K562 (cell line): ENCODE results near the gene MAP1LC3B2. TPM values are rescaled to one million over a fixed set of nuclear protein-coding genes. Genes with fewer than 3 reads are reported as not detected.

Experiments used
- CHCHD3 ChIP-seq: fragments of 250-450 bp; sonication (Bioruptor Pico); IDR thresholded peaks from 2 replicates; pipeline ENCODE4 v2.1.2; 2022; ENCODE audit warnings: mild to moderate bottlenecking
- EGR1 ChIP-seq: fragments of 450-650 bp; conservative IDR thresholded peaks from 2 replicates; pipeline ENCODE4 v1.6.1; 2017; ENCODE audit warnings: mild to moderate bottlenecking
- EP400 ChIP-seq: fragments of 450-650 bp; IDR thresholded peaks from 2 replicates; pipeline ENCODE4 v1.6.1; 2017; ENCODE audit warnings: antibody characterized with exemption, mild to moderate bottlenecking, moderate library complexity
- ESRRB ChIP-seq: fragments of 250-450 bp; sonication (Bioruptor Pico); IDR thresholded peaks from 2 replicates; pipeline ENCODE4 v1.5.0; 2020; ENCODE audit warnings: mild to moderate bottlenecking, moderate library complexity, borderline replicate concordance
- FOXK1 ChIP-seq: sonication (generic); formaldehyde crosslinking; IDR thresholded peaks from 2 replicates; pipeline ENCODE4 v1.8.0; 2022; ENCODE audit warnings: missing genetic modification reagents, mild to moderate bottlenecking, borderline replicate concordance
- LEF1 ChIP-seq: fragments of 450-650 bp; IDR thresholded peaks from 2 replicates; pipeline ENCODE4 v1.6.1; 2016; ENCODE audit warnings: mild to moderate bottlenecking
- MAFF ChIP-seq: IDR thresholded peaks from 2 replicates; pipeline ENCODE4 v1.6.1; 2012; ENCODE audit warnings: low read length, improper control_type of control experiment
- MBD2 ChIP-seq: sonication (generic); IDR thresholded peaks from 2 replicates; pipeline ENCODE4 v1.6.1; 2016; ENCODE audit warnings: low read depth, borderline replicate concordance
- REST ChIP-seq, 2 experiments: fragments of 450-650 bp; formaldehyde crosslinking in 1 of 2; IDR thresholded peaks; 2 replicates each; pipeline versions ENCODE4 v1.4.0 to v1.6.1; 2014 to 2020; ENCODE audit warnings: mild to moderate bottlenecking in 2 of 2, borderline replicate concordance in 1 of 2, low read depth in 1 of 2
- TBL1XR1 ChIP-seq, 2 experiments: IDR thresholded peaks; 2 replicates each; pipeline ENCODE4 v1.6.1; 2012; ENCODE audit warnings: improper control_type of control experiment in 2 of 2, low read length in 2 of 2, mild to moderate bottlenecking in 1 of 2
- polyA plus RNA-seq, 8 experiments: library from polyadenylated mRNA; depleted of rRNA in 4 of 8; stranded (reverse) in 5 of 8; unstranded in 3 of 8; fragments of >200 nt; fragmentation: Nextera tagmentation in 2 of 8; fragmentation: Illumina TruSeq in 1 of 8; extraction: Ambion mirVana in 2 of 8; extraction: Trizol in 1 of 8; gene quantifications; 2 replicates each; pipeline versions ENCODE4 v1.2.1 to v1.2.3, GENCODE V29; 2011 to 2014; ENCODE audit warnings: inconsistent platforms in 1 of 8, missing spikeins in 1 of 8
- total RNA-seq, 7 experiments: library from RNA; depleted of rRNA in 6 of 7; stranded (reverse); fragments of >200 nt in 6 of 7; fragmentation: Illumina TruSeq in 2 of 7; extraction: Trizol in 2 of 7; gene quantifications; 2 replicates each; pipeline versions ENCODE4 v1.2.1 to v1.2.3, GENCODE V29; 2011 to 2021; ENCODE audit warnings: low replicate concordance in 1 of 7

MAP1LC3B2 gene
- total and polyA plus RNA-seq, 9 of the 15 experiments (the other 6 are each of a cell fraction or from before 2014, with no cell fraction given), result 0.53 to 2.8 (median 0.76) TPM; not detected in 2

GRCh38 chr12:116533343-116534251 is 25.6 kb upstream of the MAP1LC3B2 start (continued):
- TF ChIP-seq REST (IDR thresholded peaks at IDR 0.05; ENCODE audit: borderline replicate concordance), result peak; percentile 78
- TF ChIP-seq REST (CRISPR knock-in tag; IDR thresholded peaks at IDR 0.05; ENCODE audit: low read depth), result no peak
- TF ChIP-seq EP400, result peak; percentile 60
- TF ChIP-seq ESRRB (CRISPR knock-in tag), result no peak
- TF ChIP-seq FOXK1, result no peak
- no peak for TF ChIP-seq CHCHD3
- TF ChIP-seq LEF1, result peak; percentile 32; the same call in 1 of the 2 replicates
- 0 out of 2 replicates have a peak, but pooled peaks have one; percentile 5 for TF ChIP-seq EGR1
- TF ChIP-seq MBD2, result no peak
- 0 out of 4 replicates have a peak, but pooled peaks of 1 of the 2 experiments have one; percentile 6 for TF ChIP-seq TBL1XR1 (IDR thresholded peaks at IDR 0.05; ENCODE audit: low read length in 2 of 2)
- no peak for TF ChIP-seq MAFF
